GM18867 (cell line): ENCODE data around the gene PROP1.
"Not testable (repeated sequence)": the region's sequence is repeated elsewhere in the genome, so short reads cannot be mapped to it uniquely, and the experiment has no call there.

Experiments used
- ATAC-seq: cut with Tn5 transposase; IDR thresholded peaks from one replicate; pipeline ENCODE4 v1.9.1; 2021; ENCODE audit warnings: mild to moderate bottlenecking, moderate library complexity; ENCODE audit not compliant: unreplicated experiment

Gene PROP1

DNA sequence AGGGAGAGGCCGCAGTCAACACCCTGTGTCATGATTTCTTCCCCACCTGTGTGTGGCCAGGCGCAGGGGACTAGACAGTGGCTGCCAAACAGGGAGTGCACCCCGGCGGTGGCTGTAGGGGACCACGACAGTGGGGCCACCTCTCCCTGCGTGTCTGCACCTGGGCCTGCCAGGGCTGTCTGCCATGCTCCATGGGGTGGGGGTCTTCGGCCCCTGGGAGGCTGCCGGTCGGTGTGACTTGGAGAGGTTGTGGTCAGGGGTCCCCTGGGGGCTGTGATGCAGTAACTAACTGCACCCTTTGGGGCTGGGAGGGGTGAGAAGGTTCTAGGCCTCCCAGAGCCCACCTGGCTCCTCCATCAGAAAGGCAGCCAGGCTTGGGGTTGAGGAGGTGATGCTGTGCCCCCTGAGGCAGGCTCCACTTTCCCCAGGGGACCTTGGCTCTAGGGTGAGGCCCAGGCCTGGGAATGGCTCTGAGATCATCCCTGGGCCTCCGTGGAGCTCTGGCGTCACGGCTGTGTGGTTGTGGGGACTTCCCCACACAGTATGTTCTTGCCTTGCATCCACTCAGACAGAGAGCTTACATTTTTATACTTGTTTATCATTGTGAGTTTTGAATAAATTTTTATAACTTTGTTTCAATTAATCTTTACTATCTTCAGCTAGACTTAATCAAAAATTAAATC, 50.3 kb downstream of the PROP1 start:
- ATAC-seq: not testable (repeated sequence)

- not testable (repeated sequence) for ATAC-seq
Measured at GRCh38 chr5:177945145-177945544, 50.9 kb downstream of the PROP1 start.

DNA sequence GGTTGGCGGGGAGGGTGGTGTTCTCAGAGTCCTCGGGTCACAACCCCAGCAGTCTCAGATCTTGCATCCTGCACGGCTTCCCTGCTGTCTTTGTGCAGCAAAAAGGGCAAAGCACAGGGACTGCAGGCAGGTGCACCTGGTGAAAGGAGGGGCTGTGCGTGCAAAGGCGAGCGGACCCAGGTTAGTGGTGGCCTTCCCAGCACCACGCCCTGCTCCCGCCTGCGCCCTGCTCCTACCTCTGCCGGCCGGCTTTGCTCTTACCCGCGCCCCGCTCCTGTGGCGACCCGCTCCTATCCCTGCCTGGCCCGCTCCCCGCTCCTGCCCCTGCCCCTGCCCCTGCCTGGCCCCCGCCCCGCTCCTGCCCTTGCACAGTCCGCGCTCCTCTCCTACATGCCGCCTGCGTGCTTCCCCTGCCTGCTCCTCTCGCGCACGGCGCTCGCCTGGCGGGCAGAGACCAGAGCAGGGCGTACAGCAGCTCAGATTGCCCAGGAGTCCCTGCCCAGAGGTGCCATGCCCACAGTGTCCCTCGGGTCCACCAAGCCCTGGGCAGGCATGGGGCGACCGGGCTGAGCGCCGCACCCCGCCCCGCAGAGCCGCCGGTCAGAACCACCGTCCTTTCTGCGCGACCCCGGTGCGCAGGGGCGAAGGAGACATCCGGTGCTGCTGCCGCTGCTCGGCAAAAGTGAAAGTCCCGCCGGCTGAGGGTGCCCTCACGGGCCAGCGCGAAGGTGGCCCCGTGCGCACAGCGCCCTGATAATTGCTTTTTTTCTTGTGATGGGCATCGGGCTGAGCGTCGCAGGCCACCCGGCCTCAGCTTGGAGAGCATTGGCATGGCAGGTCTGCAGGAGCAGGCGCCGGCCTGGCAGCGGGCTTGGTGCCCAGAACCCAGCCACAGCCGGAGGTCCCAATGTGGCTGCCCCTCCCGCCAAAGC, 52.0 kb downstream of the PROP1 start:
- peak; percentile 48 for ATAC-seq

DNA sequence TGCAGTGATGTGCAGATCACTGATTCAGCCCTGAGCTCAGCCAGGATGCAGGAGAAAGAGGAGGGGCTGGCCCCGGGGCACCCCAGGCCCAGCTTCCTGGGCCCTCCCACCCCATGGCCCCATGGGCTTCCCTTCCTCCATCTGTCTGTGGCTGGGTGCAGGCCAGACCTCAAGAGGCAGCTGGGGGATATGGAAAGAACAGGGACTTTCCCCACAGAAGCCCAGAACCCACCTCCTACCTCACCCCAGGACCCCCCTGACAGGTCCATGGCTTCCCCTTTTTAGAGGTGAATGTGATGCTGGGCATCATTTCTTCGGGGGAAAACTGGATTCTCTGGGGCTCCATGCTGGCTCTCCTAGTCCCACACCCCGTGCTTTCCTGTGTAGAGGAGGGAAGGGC, 53.1 kb downstream of the PROP1 start:
- ATAC-seq: not testable (repeated sequence)
